HG02885 (cell line): ENCODE data around the gene SYNPO2.
"Not testable (repeated sequence)": the region's sequence is repeated elsewhere in the genome, so short reads cannot be mapped to it uniquely, and the experiment has no call there.

Source experiments
- ATAC-seq: cut with Tn5 transposase; IDR thresholded peaks from one replicate; pipeline ENCODE4 v1.9.1; 2021; ENCODE audit warnings: mild to moderate bottlenecking; ENCODE audit not compliant: unreplicated experiment, poor library complexity

Gene SYNPO2

DNA sequence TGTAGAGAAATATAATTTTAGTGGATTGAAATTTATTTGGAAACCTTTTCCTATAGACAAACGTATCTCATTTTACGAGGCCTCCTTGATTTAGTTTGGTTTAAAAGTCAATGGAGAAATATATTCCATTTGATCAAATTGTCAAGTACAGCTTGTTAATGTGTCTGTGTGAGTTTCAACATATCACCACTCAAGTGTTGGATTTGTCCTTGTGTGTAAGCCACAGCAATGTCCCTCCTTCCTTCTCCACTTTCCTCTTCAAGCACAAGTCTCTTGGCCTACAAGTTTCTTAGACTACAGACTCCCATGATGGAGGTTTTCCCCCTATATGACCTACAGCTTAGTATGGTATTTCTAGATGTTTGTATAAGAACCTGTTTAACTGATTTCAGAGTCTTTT lies 104.7 kb downstream of the SYNPO2 start:
- ATAC-seq, result no peak

DNA sequence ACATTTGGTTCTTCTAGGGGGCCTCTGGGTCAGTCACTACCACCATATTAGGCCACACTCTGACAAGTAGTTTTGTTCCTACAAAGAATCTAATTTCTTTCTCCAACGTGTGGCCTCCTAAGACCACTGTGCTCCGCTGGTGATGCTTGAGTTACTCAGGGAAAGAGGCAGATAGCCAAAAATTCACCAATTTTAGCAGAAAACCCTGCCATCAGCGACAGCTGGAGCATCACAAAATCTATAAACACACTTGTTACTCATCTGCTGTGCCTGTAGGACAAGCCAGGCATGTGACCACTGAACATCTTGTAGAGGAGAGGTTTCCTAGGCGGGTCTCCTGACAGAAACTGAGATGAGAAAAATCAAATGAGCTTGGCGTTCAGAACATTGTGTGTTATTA lies 105.4 kb downstream of the SYNPO2 start:
- ATAC-seq, result no peak

GRCh38 chr4:118995693-118996391 lies 107.2 kb downstream of the SYNPO2 start:
- no peak for ATAC-seq

DNA sequence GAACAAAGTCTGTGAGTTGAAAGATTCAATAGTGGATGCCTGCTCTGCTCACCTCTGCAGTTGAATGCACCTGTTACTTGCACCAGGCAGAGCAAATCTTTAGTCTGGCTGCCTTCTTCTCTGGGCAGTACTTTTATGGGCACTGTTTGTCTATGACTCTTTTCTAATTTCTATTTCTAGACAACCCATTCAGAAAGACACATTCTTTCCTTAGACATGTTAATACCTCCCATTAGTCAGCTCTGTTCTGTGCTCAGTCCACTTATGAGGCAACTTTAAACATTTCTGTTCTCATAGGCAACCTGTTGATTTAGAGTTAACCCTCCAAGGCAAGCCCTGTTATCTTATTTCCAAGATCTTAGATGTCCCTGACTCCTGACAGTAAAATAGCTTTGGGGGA lies 108.9 kb downstream of the SYNPO2 start:
- no peak for ATAC-seq

GRCh38 chr4:118999919-119000318 lies 111.3 kb downstream of the SYNPO2 start:
- no peak for ATAC-seq

DNA sequence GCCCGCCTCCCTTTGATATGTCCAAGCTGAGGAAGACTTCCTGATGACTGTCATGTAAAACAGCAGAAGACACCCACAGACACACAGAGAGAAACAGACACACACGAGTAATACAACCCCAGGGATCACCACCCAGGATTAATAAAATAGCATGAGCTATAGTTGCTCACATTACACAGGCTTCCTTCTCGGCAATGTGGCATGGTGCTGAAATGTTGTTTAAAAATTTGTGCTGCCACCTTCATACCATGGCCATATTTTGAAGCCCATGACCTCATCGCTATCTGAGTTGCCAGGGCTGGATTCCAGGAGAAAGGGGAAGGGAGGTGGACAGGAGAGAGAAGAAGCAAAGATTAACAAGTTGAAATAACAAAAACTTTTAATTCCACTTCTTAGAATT lies 111.7 kb downstream of the SYNPO2 start:
- no peak for ATAC-seq

DNA sequence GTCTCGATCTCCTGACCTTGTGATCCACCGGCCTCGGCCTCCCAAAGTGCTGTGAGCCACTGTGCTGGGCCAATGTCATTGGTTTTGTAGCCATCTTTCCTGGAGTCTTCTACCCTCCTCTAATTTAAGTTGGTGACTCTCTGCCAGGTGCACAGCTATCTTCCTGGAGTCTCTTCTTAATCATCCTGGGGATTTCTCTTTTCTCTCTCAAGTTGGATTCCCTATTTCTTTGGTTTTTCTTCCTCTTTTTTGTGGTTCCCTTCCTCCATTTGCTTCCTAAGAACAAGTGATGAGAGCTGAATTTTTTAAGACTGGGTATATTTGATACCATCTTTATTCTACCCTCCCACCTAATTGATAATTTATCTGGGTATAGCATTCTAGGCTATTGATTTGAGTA lies 113.8 kb downstream of the SYNPO2 start:
- ATAC-seq, result no peak

DNA sequence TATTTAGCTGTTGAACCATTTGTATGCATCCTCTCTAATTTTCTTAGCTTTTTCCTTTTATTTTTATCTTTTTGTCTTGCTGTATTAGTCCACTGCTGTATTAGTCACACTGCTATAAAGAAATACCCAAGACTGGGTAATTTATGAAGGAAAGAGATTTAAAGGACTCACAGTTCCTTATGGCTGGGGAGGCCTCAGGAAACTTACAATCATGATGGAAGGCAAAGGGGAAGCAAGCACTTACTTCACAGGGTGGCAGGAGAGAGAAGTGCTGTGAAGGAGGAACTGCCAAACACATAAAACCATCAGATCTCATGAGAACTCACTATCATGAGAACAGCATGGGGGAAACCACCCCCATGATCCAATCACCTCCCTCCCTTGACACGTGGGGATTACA lies 114.3 kb downstream of the SYNPO2 start:
- not testable (repeated sequence) for ATAC-seq

DNA sequence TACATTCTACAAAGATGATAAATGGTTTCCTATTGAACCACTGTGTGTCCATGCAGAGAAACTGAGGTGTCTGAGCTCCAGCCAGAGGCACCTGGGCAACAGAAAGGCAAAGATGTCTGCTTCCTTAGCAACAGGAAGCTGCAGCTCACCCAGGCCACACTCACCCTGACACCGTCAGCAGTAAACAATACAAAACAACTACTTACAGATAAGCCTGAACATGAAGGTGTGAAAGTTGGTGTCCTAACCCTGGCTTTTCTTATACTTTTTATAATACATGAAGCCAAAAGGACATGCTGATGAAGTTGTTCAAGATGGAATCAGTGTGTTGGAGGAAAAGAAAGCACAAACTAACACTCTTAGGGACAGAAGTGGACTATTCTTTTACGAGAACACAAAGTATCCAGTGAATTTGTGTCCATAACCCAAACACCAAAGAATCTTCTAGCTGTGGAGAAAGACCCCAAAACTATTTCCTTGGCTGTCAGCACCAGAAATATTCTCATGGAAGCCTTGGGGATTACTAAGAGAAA lies 117.3 kb downstream of the SYNPO2 start:
- no peak for ATAC-seq

GRCh38 chr4:119008761-119009160 lies 120.1 kb downstream of the SYNPO2 start:
- no peak for ATAC-seq

- not testable (repeated sequence) for ATAC-seq
Observed at GRCh38 chr4:119010221-119010620, 121.6 kb downstream of the SYNPO2 start.

DNA sequence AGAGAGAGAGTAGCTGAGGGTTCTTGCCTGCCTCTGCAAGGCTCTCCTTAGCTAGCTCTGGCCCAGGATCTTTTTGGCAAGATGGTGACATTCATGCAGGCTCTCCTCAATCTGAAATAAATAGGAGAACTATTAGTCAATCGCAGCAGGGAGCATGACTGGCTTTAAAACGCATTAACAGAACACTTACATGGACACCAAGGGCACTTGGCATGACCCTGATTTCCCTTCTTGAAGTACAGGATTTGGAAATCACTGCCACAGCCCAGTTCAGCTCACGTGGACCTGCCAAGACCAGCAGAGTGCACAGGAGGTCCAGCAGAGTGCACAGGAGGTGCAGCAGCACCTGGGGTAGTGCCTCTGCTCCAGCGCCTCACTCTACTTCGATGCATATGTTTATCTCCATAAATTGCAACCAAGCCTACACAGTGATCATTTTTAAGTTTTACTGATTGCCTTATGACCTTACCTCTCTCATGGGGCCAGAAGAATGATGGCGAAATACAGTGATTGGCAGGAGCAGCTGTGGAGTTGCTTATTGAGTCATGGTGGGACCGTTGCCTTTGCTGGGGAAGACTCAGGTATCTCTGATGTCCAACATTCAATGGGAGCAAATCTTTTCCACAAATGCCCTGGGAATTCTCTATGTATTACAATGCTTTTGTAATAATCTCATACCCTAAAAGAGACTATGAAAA lies 122.4 kb downstream of the SYNPO2 start:
- no peak for ATAC-seq

- no peak for ATAC-seq
Observed at GRCh38 chr4:119011607-119011988, 122.9 kb downstream of the SYNPO2 start.

- ATAC-seq, result no peak
Observed at GRCh38 chr4:119014658-119015057, 126.0 kb downstream of the SYNPO2 start.

GRCh38 chr4:119016636-119017035 lies 128.0 kb downstream of the SYNPO2 start:
- no peak for ATAC-seq

DNA sequence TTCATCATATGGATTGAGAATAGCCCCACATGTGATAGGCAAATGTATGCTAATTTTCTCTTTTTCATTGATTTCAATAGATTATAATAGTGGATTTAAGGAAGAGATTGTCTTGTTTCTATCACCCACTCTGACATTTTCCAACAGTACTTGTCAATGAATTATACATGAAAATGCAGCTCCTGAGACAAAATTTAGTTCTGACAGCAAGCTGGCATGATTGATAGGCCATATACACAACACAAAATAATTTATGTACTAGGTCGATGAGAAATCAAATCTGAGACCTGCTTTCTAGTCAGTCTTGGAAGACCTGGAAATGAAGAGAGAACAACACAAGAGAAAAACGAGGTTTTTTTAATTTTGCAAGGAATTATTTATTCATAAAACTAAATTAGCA lies 129.0 kb downstream of the SYNPO2 start:
- ATAC-seq, result no peak

DNA sequence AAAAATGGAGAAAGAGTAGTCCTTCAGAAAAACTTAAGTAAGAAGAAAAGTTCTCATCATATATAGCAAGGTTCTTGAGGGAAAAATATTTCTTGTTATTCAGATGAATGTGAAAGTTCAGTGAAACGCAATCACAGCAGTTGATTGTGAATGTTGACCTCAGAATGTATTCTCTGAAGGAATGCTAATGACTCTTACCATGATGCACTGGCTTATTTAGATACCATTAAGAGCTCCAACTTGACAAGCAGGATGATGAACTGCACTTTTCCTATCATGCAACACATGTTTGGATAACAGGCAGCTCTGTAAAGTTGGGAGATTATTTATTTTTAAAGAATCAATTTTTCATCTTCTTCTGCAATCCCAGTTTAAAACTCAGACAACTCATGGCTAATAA lies 131.5 kb downstream of the SYNPO2 start:
- ATAC-seq, result no peak

DNA sequence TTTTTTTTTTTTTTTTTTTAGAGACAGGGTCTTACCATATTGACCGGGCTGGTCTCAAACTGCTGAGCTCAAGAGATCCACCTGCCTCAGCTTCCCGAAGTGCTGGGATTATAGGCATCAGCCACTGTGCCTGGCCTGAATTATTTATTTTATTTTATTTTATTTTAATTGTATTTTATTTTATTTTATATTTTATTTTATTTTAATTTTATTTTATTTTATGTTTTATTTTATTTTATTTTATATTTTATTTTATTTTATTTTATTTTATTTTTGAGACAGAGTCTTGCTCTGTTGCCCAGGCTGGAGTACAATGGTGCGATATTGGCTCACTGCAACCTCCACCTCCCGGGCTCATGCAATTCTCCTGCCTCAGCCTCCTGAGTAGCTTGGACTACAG lies 133.9 kb downstream of the SYNPO2 start:
- ATAC-seq, result not testable (repeated sequence)

DNA sequence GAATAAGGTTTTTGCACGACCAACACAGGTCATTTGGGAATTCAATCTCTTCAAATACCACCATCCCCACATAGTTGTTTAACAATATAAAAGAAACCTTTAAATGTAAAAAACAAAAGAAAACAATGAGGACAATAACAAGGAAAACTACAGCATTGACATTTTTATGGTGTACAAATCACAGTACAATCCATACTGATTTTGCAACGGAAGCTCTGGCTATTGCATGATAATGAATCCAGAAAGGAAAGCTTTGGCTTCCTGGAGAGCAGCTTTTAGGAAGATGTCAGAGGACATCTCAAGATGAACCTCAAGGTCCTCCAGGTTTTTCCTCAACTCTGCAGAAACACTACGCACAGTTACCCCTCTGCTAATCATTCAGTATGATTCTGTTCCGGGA lies 135.4 kb downstream of the SYNPO2 start:
- no peak for ATAC-seq

- ATAC-seq, result no peak
Observed at GRCh38 chr4:119025420-119025819, 136.8 kb downstream of the SYNPO2 start.

DNA sequence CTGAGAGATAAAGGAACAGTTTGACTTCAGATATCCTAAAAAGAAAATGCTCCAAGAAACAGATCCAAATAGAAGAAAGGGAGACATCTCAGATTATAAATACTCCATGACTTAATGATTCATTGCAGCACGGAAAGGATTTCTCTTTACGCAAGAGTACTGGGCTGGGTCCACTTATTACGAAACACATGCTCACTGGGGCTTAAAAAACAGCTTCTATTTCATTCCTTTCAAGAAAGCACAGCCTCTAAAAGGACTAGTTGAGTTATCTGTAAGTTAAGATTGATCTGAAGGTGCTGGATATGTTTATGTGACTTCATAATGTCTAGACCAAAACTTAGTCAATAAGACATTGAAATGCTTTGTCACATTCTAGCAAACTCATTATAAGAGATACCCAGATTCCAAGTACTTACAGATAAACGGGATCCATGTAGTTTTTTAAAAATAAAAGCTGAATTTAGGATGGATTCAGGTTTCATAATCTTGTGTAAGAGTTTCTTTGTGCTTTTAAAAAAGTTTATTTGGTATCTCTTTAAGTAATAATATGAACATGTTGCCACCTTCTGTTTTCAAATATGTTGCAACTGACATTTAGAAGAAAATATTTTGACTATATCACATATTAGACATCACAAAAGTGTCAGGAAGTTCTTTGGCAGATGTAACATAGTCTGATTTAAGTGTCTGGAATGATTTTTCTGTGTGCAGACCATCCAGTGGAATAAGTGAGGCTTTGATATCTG lies 137.4 kb downstream of the SYNPO2 start:
- ATAC-seq, result no peak
